ENCODE measurements around the gene ARHGEF28. TPM values are rescaled to one million over a fixed set of nuclear protein-coding genes. Genes with fewer than 3 reads are reported as not detected.

The ARHGEF28 gene
- polyA plus RNA-seq, 3 donors = not detected

DNA sequence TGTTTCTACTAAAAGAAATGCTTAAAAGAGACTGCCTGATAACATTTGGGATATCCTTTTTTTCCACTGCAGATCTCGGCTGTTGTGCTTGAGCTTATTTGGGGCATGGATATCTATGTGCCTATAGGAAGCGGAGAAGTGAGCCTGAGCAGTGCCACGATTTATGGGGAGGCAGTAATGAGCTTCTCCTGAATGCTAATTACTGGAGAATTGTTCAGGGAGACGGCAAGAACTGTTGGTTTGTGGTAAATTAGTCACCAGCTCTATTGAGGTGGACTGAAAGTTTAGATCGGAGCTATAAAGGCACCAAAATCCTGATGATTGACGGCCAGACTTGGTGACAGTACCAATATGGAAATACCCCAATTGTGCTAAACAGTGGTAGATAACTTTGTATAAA, 186.5 kb downstream of the ARHGEF28 start:
- Histone ChIP-seq H3K27me3 (ENCODE audit: control insufficient read depth in 2 of 2, insufficient read depth in 2 of 2, low read length in 2 of 2) (no peaks in the 10 kb centered on the region), H3K79me2 (ENCODE audit: insufficient read depth, low read length) (no peaks in the 10 kb centered on the region), H3K9ac (ENCODE audit: insufficient read depth, low read length, poor library complexity, severe bottlenecking) (no peak overlapping the region), H3K36me3 (replicated peaks in 1 of 2; ENCODE audit: control insufficient read depth in 1 of 2, insufficient read depth in 2 of 2, low read length in 2 of 2) (no peaks in the 10 kb centered on the region), H3K27ac (ENCODE audit: low read depth in 1 of 2, low read length in 2 of 2) (no peak overlapping the region), H4K20me1 (ENCODE audit: insufficient read depth, low read length) (no peaks in the 10 kb centered on the region), H3K4me1 (ENCODE audit: control insufficient read depth in 1 of 2, insufficient read depth in 2 of 2, low read length in 2 of 2) (peaks cover 0 to 6% of the 10 kb centered on the region in 2 donors), H3K9me3 (replicated peaks in 1 of 2; ENCODE audit: control insufficient read depth in 1 of 2, insufficient read depth in 1 of 2, low read length in 2 of 2) (no peaks in the 10 kb centered on the region), H3K4me3 (replicated peaks in 1 of 3; ENCODE audit: low read depth in 2 of 3, low read length in 3 of 3) (no peak overlapping the region), H2AFZ (ENCODE audit: insufficient read depth, low read depth, low read length, poor library complexity, severe bottlenecking) (no peak overlapping the region), H3K4me2 (replicated peaks; ENCODE audit: extremely low read depth, low read length, poor library complexity, severe bottlenecking) (no peak overlapping the region)
- Mint-ChIP-seq H3K27me3 (ENCODE audit: low read depth in 3 of 3) (peaks cover 2 to 3% (median 3%) of the 10 kb centered on the region in 3 donors), H3K27ac (no peak overlapping the region), H3K9me3 (no peaks in the 10 kb centered on the region), H3K36me3 (no peaks in the 10 kb centered on the region), H3K4me3 (no peak overlapping the region), H3K4me1 (peaks cover 11% of the 10 kb centered on the region)
- DNase-seq = no peak
- intact Hi-C loops (cut with micrococcal nuclease) = no loop called here
- TF ChIP-seq, protein P1, sequence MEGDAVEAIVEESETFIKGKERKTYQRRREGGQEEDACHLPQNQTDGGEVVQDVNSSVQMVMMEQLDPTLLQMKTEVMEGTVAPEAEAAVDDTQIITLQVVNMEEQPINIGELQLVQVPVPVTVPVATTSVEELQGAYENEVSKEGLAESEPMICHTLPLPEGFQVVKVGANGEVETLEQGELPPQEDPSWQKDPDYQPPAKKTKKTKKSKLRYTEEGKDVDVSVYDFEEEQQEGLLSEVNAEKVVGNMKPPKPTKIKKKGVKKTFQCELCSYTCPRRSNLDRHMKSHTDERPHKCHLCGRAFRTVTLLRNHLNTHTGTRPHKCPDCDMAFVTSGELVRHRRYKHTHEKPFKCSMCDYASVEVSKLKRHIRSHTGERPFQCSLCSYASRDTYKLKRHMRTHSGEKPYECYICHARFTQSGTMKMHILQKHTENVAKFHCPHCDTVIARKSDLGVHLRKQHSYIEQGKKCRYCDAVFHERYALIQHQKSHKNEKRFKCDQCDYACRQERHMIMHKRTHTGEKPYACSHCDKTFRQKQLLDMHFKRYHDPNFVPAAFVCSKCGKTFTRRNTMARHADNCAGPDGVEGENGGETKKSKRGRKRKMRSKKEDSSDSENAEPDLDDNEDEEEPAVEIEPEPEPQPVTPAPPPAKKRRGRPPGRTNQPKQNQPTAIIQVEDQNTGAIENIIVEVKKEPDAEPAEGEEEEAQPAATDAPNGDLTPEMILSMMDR (IDR thresholded peaks at IDR 0.05) = no peak
- WGBS (ENCODE audit: insufficient coverage) = 81% methylated on average over 3 of the region's 6 CpGs

DNA sequence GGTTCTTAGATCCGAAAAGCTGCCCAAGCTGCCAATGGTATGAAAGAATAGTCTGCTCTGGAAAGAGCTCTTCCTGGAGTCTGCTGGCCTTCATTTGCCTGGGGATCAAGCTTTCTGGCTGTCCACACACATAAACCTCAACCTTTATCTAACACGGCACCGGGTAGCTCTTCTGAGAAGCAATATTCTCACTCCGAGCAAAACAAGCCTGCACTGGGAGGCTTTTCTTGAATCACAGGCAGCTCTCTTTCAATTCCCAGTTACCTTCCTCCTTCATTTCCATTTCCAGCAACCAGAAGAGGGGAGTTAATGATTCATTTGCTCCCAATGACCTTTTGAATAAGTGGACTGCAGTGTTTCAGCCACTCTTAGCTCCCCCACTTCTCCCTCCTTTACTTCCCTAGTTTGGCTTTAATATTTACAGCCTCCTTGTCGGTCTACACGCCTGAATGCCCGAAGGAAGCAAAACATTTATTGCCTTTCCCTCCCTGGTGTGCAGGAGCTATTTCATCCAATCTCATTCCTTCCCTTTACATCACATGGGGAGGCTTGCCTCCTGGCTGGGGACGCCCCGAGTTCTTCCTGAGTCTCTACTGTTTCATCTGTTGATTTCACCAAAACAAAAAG, 187.1 kb downstream of the ARHGEF28 start:
- H3K36me3 ChIP-seq (replicated peaks in 1 of 2; ENCODE audit: control insufficient read depth in 1 of 2, insufficient read depth in 2 of 2, low read length in 2 of 2) = no peaks in the 10 kb centered on the region
- peaks cover 0 to 6% of the 10 kb centered on the region in 2 donors for H3K4me1 ChIP-seq (ENCODE audit: control insufficient read depth in 1 of 2, insufficient read depth in 2 of 2, low read length in 2 of 2)
- peaks cover 11% of the 10 kb centered on the region for H3K4me1 Mint-ChIP-seq
- DNase-seq = no peak
- no peaks in the 10 kb centered on the region for H3K27me3 ChIP-seq (ENCODE audit: control insufficient read depth in 2 of 2, insufficient read depth in 2 of 2, low read length in 2 of 2)
- H3K27me3 Mint-ChIP-seq (ENCODE audit: low read depth in 3 of 3) = peaks cover 2 to 3% (median 3%) of the 10 kb centered on the region in 3 donors
- no peaks in the 10 kb centered on the region for H3K79me2 ChIP-seq (ENCODE audit: insufficient read depth, low read length)
- no peaks in the 10 kb centered on the region for H3K36me3 Mint-ChIP-seq
- H2AFZ ChIP-seq (ENCODE audit: insufficient read depth, low read depth, low read length, poor library complexity, severe bottlenecking) = peak overlapping the region; percentile 25
- no peak overlapping the region for H3K4me3 Mint-ChIP-seq
- no peak overlapping the region for H3K27ac ChIP-seq (ENCODE audit: low read depth in 1 of 2, low read length in 2 of 2)
- H4K20me1 ChIP-seq (ENCODE audit: insufficient read depth, low read length) = no peaks in the 10 kb centered on the region
- intact Hi-C loops (cut with micrococcal nuclease) = no loop called here
- no peak overlapping the region for H3K4me3 ChIP-seq (replicated peaks in 1 of 3; ENCODE audit: low read depth in 2 of 3, low read length in 3 of 3)
- no peak overlapping the region for H3K27ac Mint-ChIP-seq
- no peaks in the 10 kb centered on the region for H3K9me3 Mint-ChIP-seq
- no peak overlapping the region for H3K4me2 ChIP-seq (replicated peaks; ENCODE audit: extremely low read depth, low read length, poor library complexity, severe bottlenecking)
- 65% methylated on average over 7 of the region's 9 CpGs for WGBS (ENCODE audit: insufficient coverage)
- TF ChIP-seq, protein P1 (IDR thresholded peaks at IDR 0.05) = no peak
- H3K9ac ChIP-seq (ENCODE audit: insufficient read depth, low read length, poor library complexity, severe bottlenecking) = no peak overlapping the region
- no peaks in the 10 kb centered on the region for H3K9me3 ChIP-seq (replicated peaks in 1 of 2; ENCODE audit: control insufficient read depth in 1 of 2, insufficient read depth in 1 of 2, low read length in 2 of 2)

Measured in CD14-positive monocyte (primary cell).